Epidermal melanocyte (primary cell): ENCODE measurements around the gene PDPN.

Source experiments
- DNase-seq: peaks from one replicate; pipeline ENCODE4 v3.0.0; 2011; ENCODE audit warnings: low spot score; ENCODE audit not compliant: insufficient read length

PDPN gene

DNA sequence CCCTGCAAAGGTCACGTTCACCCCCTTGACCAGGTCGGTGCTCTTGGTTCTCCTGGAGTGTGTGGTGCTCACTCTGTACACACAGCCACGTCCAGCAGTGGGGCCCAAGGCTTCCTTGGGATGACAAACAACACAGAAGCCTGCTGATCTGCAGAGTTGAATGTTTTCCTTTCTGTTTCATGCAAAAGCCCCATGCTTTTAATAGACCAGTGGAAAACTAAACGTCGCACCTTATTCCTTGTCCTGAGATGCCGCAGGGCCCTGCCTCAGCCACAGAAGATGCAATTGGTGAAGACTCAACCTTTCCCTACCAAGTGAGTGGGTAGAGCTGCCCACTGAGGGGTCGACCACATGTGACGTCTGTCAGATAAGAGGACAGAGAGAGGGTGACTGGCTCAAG is 5.8 kb upstream of the PDPN start:
- DNase-seq: no peak

DNA sequence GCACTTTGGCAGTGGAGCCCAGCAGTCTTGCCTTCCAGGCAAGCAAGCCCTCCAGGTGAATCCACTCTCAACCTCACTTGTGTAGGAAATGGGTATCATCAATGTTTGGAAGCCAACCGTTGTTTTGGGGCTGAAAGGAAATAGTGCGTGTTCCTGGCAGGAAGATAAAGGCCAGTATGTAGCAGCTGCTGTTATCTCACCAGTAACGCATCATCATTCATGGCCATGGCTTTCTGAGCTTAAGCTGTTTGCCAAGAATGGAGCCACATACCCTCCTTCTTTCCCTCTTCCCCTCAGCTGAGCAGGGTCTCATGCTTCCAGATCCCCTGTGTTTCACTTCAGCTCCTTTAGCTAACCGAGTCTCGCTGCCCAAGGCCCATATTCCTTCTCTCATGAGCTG is 2.2 kb upstream of the PDPN start:
- no peak for DNase-seq

GRCh38 chr1:13582713-13583443 is 754 bp upstream of the PDPN start:
- DNase-seq: no peak

DNA sequence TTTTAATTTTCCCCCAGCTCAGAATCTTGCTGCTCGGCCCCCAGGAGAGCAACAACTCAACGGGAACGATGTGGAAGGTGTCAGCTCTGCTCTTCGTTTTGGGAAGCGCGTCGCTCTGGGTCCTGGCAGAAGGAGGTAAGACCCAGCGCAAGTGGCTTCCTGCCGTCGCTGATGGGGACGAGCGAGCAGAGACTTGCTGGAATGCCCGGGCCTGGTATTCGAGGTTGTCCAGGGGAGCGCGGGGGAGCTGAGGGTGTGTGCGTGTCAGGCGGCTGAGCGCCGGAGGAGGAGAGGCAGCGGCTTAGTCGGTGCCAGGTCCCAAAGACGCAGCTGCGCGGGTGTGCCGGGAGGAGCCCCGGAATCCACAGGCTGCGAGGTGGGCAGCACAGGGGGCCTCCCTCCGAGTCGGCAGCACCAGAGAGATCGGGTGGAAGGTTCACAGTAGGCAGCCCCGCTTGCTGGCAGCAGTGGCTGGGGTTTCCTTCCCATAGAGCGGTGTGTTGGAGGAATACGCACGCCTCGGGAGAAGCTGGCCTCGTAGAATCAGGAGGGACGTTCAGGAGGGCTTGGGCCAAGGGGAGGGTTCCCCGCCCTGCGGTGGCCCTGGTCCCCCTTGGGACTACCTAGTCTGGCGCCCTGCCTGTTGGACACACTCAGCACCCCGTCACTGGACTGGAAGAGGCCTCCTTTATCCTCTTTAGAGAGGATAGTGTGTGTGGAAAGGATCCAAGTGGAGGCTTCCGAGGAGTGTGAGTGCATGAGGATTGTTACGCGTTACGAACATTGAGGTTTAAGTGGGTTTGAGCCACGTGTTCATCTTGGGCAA is 547 bp downstream of the PDPN start:
- DNase-seq: no peak

DNA sequence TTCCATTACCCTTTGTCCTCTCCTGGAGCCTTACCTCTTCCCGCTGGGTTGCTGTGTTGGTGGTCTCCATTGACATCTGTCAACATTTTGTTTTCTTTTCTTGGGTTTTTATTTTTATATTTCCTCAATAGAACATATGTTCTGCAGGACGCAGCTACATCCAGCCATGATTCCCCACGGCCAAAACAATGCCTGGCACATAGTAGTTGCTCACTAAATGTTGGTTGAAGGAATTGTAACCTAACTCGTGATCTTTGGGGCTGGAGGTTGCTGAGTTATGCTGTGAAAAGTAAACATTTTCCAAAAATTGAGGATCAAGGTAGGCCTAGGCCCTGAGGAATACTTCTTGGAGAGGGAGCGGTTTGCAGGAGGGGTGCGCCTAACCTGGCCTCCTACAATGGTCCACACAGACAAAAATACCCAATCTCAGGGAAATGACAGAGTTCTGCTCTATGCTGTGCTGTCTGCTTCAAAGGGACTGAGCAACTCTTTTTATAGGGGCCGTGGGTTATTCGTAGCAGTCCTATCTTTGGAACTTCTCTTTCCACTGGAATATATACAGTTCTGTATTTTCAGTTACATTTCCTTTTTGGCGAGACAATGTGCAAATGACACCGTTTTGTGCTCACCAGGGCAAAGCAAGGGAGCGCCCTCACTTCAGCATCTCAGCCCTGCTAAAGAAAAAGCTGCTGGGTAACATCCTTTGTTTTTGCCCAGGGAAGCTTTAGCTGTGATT is 1.4 kb downstream of the PDPN start:
- DNase-seq: no peak

DNA sequence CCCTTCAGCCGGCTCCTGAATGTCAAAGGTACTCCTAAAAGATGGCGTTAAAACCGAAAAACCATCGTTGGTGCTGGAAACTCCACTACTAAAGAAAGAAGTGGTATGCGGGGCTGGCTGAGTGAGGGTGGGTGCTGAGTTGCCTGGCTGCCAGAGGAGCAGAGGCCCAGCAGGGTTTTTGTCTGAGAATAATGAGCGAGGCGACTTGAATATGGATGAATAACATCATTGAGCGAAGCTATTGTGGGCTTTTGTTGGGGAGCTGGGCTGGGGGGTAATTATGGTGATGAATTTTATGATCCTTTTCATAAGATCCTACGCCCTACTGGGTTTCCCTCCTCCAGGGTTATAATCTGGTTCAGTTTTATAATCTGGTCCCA is 2.0 kb downstream of the PDPN start:
- no peak for DNase-seq

DNA sequence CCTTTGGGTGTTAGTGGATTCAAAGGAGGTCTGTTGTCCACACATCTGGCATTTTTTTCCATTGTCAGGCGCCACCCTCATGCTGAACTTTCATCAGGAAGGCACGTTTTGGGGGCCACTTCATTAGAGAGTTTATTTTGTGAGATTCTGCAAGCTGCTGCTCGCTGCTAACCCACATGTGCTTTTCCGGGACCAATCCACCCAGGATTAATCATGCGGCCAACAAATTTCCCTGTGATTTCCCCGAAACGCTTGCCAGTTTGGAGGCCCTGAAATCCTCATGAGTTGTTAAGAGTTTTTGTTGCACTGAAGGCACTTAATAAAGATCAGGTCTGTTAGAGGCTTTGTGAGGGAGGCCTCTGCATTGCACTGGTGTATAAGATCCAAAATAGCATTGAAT is 2.4 kb downstream of the PDPN start:
- no peak for DNase-seq

GRCh38 chr1:13587256-13588030 is 3.8 kb downstream of the PDPN start:
- no peak for DNase-seq

GRCh38 chr1:13588946-13589796 is 5.5 kb downstream of the PDPN start:
- no peak for DNase-seq

GRCh38 chr1:13590486-13590885 is 6.9 kb downstream of the PDPN start:
- no peak for DNase-seq

DNA sequence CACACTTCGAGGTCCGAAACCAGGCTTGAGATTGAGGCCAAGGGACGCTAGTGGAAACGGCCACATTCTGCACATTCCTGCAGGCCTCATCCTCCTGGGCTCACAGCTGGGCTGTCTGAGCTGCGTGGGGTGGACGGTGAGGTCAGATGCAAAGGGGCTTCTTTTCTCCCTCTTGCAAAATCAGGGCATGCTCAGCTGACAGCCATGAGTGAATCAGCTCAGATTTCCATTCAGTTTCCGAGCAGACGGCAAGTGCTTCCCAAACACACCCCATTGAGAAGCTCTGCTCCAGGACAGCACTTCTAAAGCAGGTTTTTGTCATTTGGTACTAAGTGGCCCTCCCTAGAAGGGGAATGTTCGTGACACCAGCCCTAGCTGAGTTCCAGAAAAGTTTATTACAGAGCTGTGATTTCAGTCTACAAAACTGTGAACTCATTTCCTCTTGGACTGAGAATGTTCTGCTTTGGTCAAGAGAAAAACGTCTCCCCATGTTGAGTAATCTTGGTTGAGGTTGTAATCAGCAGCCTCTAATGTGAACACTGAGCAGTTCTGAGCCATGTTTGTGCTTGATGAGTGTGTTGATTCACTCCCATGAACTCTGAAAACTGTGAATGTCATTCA is 10.0 kb downstream of the PDPN start:
- no peak for DNase-seq

DNA sequence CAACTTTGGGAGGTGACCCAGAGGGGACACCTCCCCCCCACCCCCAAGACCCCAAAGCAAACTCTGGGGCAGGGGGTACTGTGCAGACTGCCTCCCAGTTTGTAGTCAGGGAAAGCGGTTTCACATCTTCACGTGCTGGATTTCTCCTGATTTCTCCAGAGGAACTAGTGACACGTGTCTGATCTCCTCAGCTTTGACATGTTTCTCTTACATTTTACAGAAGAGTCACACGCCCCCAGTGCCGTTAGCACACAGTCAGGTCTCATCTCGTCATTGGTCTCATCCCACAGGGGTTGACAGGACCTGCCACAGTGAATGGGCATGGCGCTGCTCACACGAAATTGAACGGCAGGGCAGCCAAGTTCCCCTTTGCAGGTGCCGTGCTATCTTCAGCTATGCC is 11.8 kb downstream of the PDPN start:
- DNase-seq: no peak

GRCh38 chr1:13597166-13597565 is 13.5 kb downstream of the PDPN start:
- no peak for DNase-seq

DNA sequence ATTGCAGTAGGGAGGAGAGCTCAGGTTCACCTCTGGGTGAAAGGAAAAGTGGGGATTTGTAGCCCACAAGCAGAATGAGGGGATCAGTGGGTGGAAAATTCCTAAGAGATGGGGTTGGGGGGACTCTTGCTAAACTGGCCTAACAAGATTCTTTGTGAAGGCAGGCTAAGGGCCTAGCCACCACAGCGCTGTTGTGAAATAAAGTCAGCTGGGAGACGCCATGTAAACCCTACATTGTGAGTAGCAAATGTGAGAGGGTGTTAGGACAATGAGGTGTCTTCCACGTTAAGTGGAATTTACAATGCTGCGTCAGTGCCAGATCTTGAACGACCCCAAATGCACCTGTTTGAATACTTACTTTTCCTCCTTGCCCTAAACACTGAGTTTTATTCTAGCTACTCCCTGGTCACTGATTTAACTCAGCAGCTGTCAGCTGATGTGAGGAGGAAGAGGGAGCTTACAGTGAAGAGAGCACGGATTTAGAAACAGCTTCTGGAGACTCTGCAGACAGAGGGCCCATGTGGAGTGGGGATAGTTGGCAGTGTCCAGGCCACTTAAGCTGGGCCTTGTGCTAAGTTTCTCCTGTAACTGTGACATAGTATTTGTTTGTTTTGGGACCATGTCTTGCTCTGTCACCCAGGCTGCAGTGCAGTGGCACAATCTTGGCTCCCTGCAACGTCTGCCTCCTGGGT is 17.3 kb downstream of the PDPN start:
- no peak for DNase-seq

- no peak for DNase-seq
Observed at GRCh38 chr1:13604176-13604575, 20.5 kb downstream of the PDPN start.

GRCh38 chr1:13604721-13605120 is 21.1 kb downstream of the PDPN start:
- no peak for DNase-seq

DNA sequence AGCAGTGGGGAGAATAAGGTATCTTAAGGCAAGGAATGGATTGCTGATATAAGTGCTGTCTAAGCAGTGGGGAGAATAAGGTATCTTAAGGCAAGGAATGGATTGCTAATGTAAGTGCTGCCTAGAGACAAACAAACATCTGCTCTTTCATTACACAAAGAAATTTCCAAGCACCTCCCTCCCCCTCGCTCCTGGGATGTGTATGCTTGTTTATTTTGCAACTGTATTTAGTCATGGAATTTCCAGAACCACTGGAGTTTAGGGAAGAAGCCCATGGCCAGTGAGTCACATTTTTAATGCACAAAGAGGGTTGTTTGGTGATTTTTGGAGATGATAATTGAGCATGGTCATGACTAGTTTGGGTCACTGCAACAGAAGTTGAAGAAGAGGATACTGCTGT is 21.5 kb downstream of the PDPN start:
- no peak for DNase-seq

DNA sequence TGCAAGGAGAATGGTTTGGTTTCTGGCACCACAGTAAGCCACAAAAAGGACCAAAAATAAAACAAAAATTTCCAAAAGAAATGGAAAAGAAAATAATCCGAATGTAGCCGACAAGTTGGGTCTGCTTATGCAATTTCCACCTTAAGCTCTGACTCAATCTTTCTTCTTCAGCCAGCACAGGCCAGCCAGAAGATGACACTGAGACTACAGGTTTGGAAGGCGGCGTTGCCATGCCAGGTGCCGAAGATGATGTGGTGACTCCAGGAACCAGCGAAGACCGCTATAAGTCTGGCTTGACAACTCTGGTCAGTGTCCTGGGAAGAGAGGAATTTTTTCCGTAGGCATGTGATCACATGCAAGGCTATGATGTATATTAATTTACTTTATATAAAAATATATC is 23.4 kb downstream of the PDPN start:
- no peak for DNase-seq

- no peak for DNase-seq
Observed at GRCh38 chr1:13616234-13616633, 32.6 kb downstream of the PDPN start.

DNA sequence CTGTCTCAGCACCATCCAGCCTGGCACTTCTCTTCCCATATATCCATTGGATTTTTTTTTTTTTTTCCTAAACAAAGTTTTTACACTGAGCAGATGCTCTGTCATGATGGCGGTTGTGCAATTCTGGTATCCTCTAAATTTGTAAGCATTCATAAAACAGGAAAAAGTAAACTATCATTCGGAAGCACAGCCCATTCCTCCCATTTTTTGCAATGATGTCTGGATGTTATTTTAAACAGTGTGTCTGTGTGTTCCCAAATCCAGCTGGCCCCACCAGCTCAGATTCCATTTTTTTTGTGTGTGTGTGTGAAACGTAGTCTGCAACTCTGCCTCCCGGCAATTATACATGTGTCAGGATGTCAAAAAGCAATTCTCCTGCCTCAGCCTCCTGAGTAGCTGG is 33.5 kb downstream of the PDPN start:
- no peak for DNase-seq
